Common myeloid progenitor, CD34-positive (primary cell): Measurements from ENCODE around the gene ENSA.
"Not testable (repeated sequence)": the region's sequence is repeated elsewhere in the genome, so short reads cannot be mapped to it uniquely, and the experiment has no call there.

Experiments used
- CTCF ChIA-PET: fragments of 350-600 bp; sonication (Branson Sonifier 250); formaldehyde crosslinking; loops from one replicate; lab custom pipeline; 2021; ENCODE audit warnings: antibody characterized with exemption; lab: Charles Lee
- POLR2A ChIA-PET: fragments of 350-600 bp; sonication (Branson Sonifier 250); formaldehyde crosslinking; loops from one replicate; lab custom pipeline; 2021; ENCODE audit warnings: antibody characterized with exemption; lab: Charles Lee
- DNase-seq, 3 donors: peaks; one replicate each; pipeline versions ENCODE4 v3.0.0 to v3.0.0-alpha.2; 2013
- H3K27ac ChIP-seq, 2 experiments: 1 replicate in 1 of 2; 2 replicates in 1 of 2; pipeline ENCODE4 v1.7.0; 2013; ENCODE audit warnings: inconsistent platforms in 2 of 2, low read length in 2 of 2, mild to moderate bottlenecking in 2 of 2, low read depth in 1 of 2, moderate library complexity in 1 of 2; ENCODE audit not compliant: severe bottlenecking in 2 of 2, insufficient read depth in 1 of 2, poor library complexity in 1 of 2
- H3K27me3 ChIP-seq, 5 experiments: replicated peaks in 2 of 5; 1 replicate in 3 of 5; 2 replicates in 2 of 5; pipeline versions ENCODE4 v1.6.1 to v1.7.0; 2013; ENCODE audit warnings: low read length in 4 of 5, mild to moderate bottlenecking in 2 of 5, moderate library complexity in 2 of 5, inconsistent platforms in 1 of 5; ENCODE audit not compliant: insufficient read depth in 5 of 5, control insufficient read depth in 4 of 5
- H3K36me3 ChIP-seq, 4 experiments: 1 replicate in 2 of 4; 2 replicates in 2 of 4; pipeline versions ENCODE4 v1.6.1 to v1.7.0; 2013; ENCODE audit warnings: low read length in 3 of 4, control low read depth in 1 of 4, mild to moderate bottlenecking in 1 of 4; ENCODE audit not compliant: control insufficient read depth in 4 of 4, insufficient read depth in 4 of 4
- H3K4me1 ChIP-seq, 4 experiments: 1 replicate in 3 of 4; 2 replicates in 1 of 4; pipeline versions ENCODE4 v1.6.1 to v1.7.1; 2013; ENCODE audit warnings: low read length in 3 of 4, mild to moderate bottlenecking in 3 of 4, control low read depth in 1 of 4, inconsistent platforms in 1 of 4, moderate library complexity in 1 of 4; ENCODE audit not compliant: control insufficient read depth in 4 of 4, insufficient read depth in 4 of 4; ENCODE audit errors: control extremely low read depth in 1 of 4
- H3K4me3 ChIP-seq, 7 experiments: 1 replicate in 4 of 7; 2 replicates in 3 of 7; pipeline versions ENCODE4 v1.5.1 to v1.7.0; 2013; ENCODE audit warnings: mild to moderate bottlenecking in 7 of 7, low read length in 6 of 7, moderate library complexity in 6 of 7, inconsistent platforms in 2 of 7, low read depth in 2 of 7, control low read depth in 1 of 7; ENCODE audit not compliant: insufficient read depth in 4 of 7, control insufficient read depth in 1 of 7; ENCODE audit errors: extremely low read depth in 1 of 7
- H3K9me3 ChIP-seq, 5 experiments: 1 replicate in 4 of 5; 2 replicates in 1 of 5; pipeline versions ENCODE4 v1.6.1 to v1.7.1; 2013; ENCODE audit warnings: low read length in 4 of 5, mild to moderate bottlenecking in 2 of 5, inconsistent platforms in 1 of 5, low read depth in 1 of 5, moderate library complexity in 1 of 5; ENCODE audit not compliant: control insufficient read depth in 4 of 5, insufficient read depth in 2 of 5; ENCODE audit errors: control extremely low read depth in 1 of 5
- WGBS: methylation state at CpG from one replicate; pipeline ENCODE4 v1.1.5; 2013; ENCODE audit not compliant: insufficient coverage; 5-methylcytosine and 5-hydroxymethylcytosine counted together

The ENSA gene

GRCh38 chr1:150582371-150582770 is 47.0 kb downstream of the ENSA start:
- POLR2A ChIA-PET = no interaction called here
- Histone ChIP-seq H3K36me3 (peaks cover 2 to 16% (median 12%) of the 10 kb centered on the region in 4 experiments), H3K27ac (no peak overlapping the region), H3K4me3 (no peak overlapping the region), H3K27me3 (no peaks in the 10 kb centered on the region), H3K4me1 (peaks cover 8 to 15% (median 12%) of the 10 kb centered on the region in 4 experiments), H3K9me3 (no peaks in the 10 kb centered on the region)
- no CpG with 5 or more reads among the region's 2 CpGs for WGBS
- DNase-seq = no peak
- CTCF ChIA-PET = interaction anchor here (0.6 to 1.0 kb wide), 2 partner anchors 12 to 19 kb away, joined by 3 to 4 read pairs; no protein-coding TSS in a partner anchor

GRCh38 chr1:150581962-150582361 is 47.5 kb downstream of the ENSA start:
- ChIA-PET POLR2A (interaction anchor here (0.7 kb wide), 1 partner anchor 32 kb away, joined by 3 read pairs; no protein-coding TSS in a partner anchor), CTCF (interaction anchor here (1.0 to 3.3 kb wide), 3 partner anchors 12 to 39 kb away, joined by 3 to 37 read pairs (median 35); no protein-coding TSS in a partner anchor)
- not testable (repeated sequence) for H3K27ac ChIP-seq, DNase-seq, H3K27me3 ChIP-seq, H3K9me3 ChIP-seq, H3K4me3 ChIP-seq
- Histone ChIP-seq H3K4me1 (peaks cover 12 to 19% (median 16%) of the 10 kb centered on the region in 4 experiments), H3K36me3 (peaks cover 5 to 20% (median 16%) of the 10 kb centered on the region in 4 experiments)
- WGBS = 100% methylated on average over 7 of the region's 14 CpGs

- peaks cover 18 to 25% (median 20%) of the 10 kb centered on the region in 4 experiments for H3K4me1 ChIP-seq
- H3K27me3 ChIP-seq, H3K27ac ChIP-seq, DNase-seq, H3K4me3 ChIP-seq, H3K9me3 ChIP-seq: not testable (repeated sequence)
- peaks cover 5 to 24% (median 21%) of the 10 kb centered on the region in 4 experiments for H3K36me3 ChIP-seq
- WGBS = 100% methylated on average over 3 of the region's 7 CpGs
- ChIA-PET CTCF (interaction anchor here (3.0 to 3.3 kb wide), 2 partner anchors 30 to 40 kb away, joined by 35 to 37 read pairs; no protein-coding TSS in a partner anchor), POLR2A (interaction anchor here (0.7 kb wide), 1 partner anchor 32 kb away, joined by 3 read pairs; no protein-coding TSS in a partner anchor)
Observed at GRCh38 chr1:150581437-150581836, 48.0 kb downstream of the ENSA start.

GRCh38 chr1:150580966-150581365 is 48.4 kb downstream of the ENSA start:
- H3K36me3 ChIP-seq = peaks cover 7 to 28% (median 23%) of the 10 kb centered on the region in 4 experiments
- H3K27ac ChIP-seq, H3K9me3 ChIP-seq, DNase-seq, H3K4me3 ChIP-seq, H3K27me3 ChIP-seq, POLR2A ChIA-PET: not testable (repeated sequence)
- WGBS = 97% methylated on average over 3 of the region's 3 CpGs
- H3K4me1 ChIP-seq = peaks cover 22 to 29% (median 24%) of the 10 kb centered on the region in 4 experiments
- CTCF ChIA-PET = interaction anchor here (3.0 to 3.3 kb wide), 2 partner anchors 30 to 40 kb away, joined by 35 to 37 read pairs; no protein-coding TSS in a partner anchor

- Histone ChIP-seq H3K27ac (peak overlapping the region; percentile 87 to 98), H3K4me3 (peak overlapping the region in 6 of 7 experiments; percentile 44 to 99 (median 64)), H3K4me1 (peaks cover 25 to 34% (median 31%) of the 10 kb centered on the region in 4 experiments), H3K27me3 (no peaks in the 10 kb centered on the region), H3K36me3 (peaks cover 13 to 37% (median 30%) of the 10 kb centered on the region in 4 experiments), H3K9me3 (no peaks in the 10 kb centered on the region)
- ChIA-PET CTCF (interaction anchor here (0.8 to 11.1 kb wide), 11 partner anchors 9 to 48 kb away, joined by 4 to 150 read pairs (median 9); no protein-coding TSS in a partner anchor), POLR2A (interaction anchor here (0.8 to 2.9 kb wide), 14 partner anchors 10 to 48 kb away, joined by 3 to 43 read pairs (median 8); partner anchors contain the start of gene ENSA)
- 75% methylated on average over 9 of the region's 15 CpGs for WGBS
- DNase-seq = no peak
Observed at GRCh38 chr1:150579945-150580642, 49.3 kb downstream of the ENSA start.

GRCh38 chr1:150579110-150579944 is 50.1 kb downstream of the ENSA start, which contains the start of gene MCL1:
MCL1 (minus strand) TSS chr1:150579610; CDS start chr1:150579530, 80 bp downstream.
- Histone ChIP-seq H3K4me1 (peaks cover 25 to 34% (median 32%) of the 10 kb centered on the region in 4 experiments), H3K27me3 (no peaks in the 10 kb centered on the region), H3K36me3 (peaks cover 17 to 45% (median 37%) of the 10 kb centered on the region in 4 experiments), H3K9me3 (no peaks in the 10 kb centered on the region), H3K27ac (peak within 1 kb of the TSS; percentile 97 to 98), H3K4me3 (peak within 1 kb of the TSS; percentile 91 to 100 (median 99))
- WGBS = 0% methylated on average over 81 of the region's 94 CpGs
- ChIA-PET CTCF (interaction anchor here (0.5 to 11.1 kb wide), 13 partner anchors 10 to 135 kb away, joined by 3 to 150 read pairs (median 7); no protein-coding TSS in a partner anchor), POLR2A (interaction anchor here (0.8 to 2.9 kb wide), 14 partner anchors 10 to 49 kb away, joined by 3 to 43 read pairs (median 8); partner anchors contain the start of gene ENSA)
- DNase-seq = peak; percentile 94 to 98 (median 97)
